HepG2 (cell line): ENCODE data around the gene MZT2A.
"Not testable (repeated sequence)": the region's sequence is repeated elsewhere in the genome, so short reads cannot be mapped to it uniquely, and the experiment has no call there.

Experiments
- ADNP ChIP-seq: sonication (generic); formaldehyde crosslinking; IDR thresholded peaks from 2 replicates; pipeline ENCODE4 v1.4.0; 2020; ENCODE audit warnings: missing genetic modification reagents
- CTCF ChIP-seq: sonication (generic); formaldehyde crosslinking; IDR thresholded peaks from 2 replicates; pipeline ENCODE4 v1.5.0; 2020; ENCODE audit warnings: mild to moderate bottlenecking, missing genetic modification reagents, moderate library complexity
- RFX1 ChIP-seq: fragments of 450-650 bp; IDR thresholded peaks from 2 replicates; pipeline ENCODE4 v1.6.1; 2017
- SMAD1 ChIP-seq: sonication (generic); formaldehyde crosslinking; IDR thresholded peaks from 2 replicates; pipeline ENCODE4 v1.4.0; 2020; ENCODE audit warnings: missing genetic modification reagents, low read depth, mild to moderate bottlenecking, borderline replicate concordance
- TF ChIP-seq, protein P1 (sequence below): sonication (generic); formaldehyde crosslinking; IDR thresholded peaks from 2 replicates; pipeline ENCODE4 v1.4.0; 2020; ENCODE audit warnings: mild to moderate bottlenecking, missing genetic modification reagents

GRCh38 chr2:131511291-131511968 is 19.2 kb upstream of the MZT2A start:
- TF ChIP-seq ADNP (CRISPR knock-in tag); RFX1; SMAD1; CTCF: not testable (repeated sequence)
- TF ChIP-seq, protein P1, sequence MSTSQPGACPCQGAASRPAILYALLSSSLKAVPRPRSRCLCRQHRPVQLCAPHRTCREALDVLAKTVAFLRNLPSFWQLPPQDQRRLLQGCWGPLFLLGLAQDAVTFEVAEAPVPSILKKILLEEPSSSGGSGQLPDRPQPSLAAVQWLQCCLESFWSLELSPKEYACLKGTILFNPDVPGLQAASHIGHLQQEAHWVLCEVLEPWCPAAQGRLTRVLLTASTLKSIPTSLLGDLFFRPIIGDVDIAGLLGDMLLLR (CRISPR knock-in tag) = not testable (repeated sequence)
